GM18517 (cell line): Measurements from ENCODE around the gene PKN2.
"Not testable (repeated sequence)": the region's sequence is repeated elsewhere in the genome, so short reads cannot be mapped to it uniquely, and the experiment has no call there.

Experiments
- ATAC-seq: cut with Tn5 transposase; IDR thresholded peaks from one replicate; pipeline ENCODE4 v1.9.1; 2021; ENCODE audit warnings: mild to moderate bottlenecking, moderate library complexity; ENCODE audit not compliant: unreplicated experiment

PKN2 gene

GRCh38 chr1:88783145-88783544, 99.1 kb downstream of the PKN2 start:
- ATAC-seq = no peak

- ATAC-seq = no peak
Measured at GRCh38 chr1:88784551-88784950, 100.5 kb downstream of the PKN2 start.

- ATAC-seq = no peak
Measured at GRCh38 chr1:88787023-88787903, 103.2 kb downstream of the PKN2 start.

- ATAC-seq = no peak
Measured at GRCh38 chr1:88791192-88791591, 107.1 kb downstream of the PKN2 start.

- no peak for ATAC-seq
Measured at GRCh38 chr1:88799491-88799890, 115.4 kb downstream of the PKN2 start.

- no peak for ATAC-seq
Measured at GRCh38 chr1:88800382-88801051, 116.4 kb downstream of the PKN2 start.

GRCh38 chr1:88801575-88802208, 117.6 kb downstream of the PKN2 start:
- no peak for ATAC-seq

- ATAC-seq = no peak
Measured at GRCh38 chr1:88802404-88802803, 118.3 kb downstream of the PKN2 start.

GRCh38 chr1:88802950-88803349, 118.9 kb downstream of the PKN2 start:
- no peak for ATAC-seq

GRCh38 chr1:88803444-88803843, 119.4 kb downstream of the PKN2 start:
- no peak for ATAC-seq

GRCh38 chr1:88812366-88812765, 128.3 kb downstream of the PKN2 start:
- ATAC-seq = no peak

GRCh38 chr1:88813471-88813870, 129.4 kb downstream of the PKN2 start:
- ATAC-seq = no peak

GRCh38 chr1:88819642-88820041, 135.6 kb downstream of the PKN2 start:
- ATAC-seq = not testable (repeated sequence)

- no peak for ATAC-seq
Measured at GRCh38 chr1:88825721-88826120, 141.6 kb downstream of the PKN2 start.

GRCh38 chr1:88847643-88848042, 163.6 kb downstream of the PKN2 start:
- no peak for ATAC-seq

GRCh38 chr1:88851303-88852063, 167.4 kb downstream of the PKN2 start:
- ATAC-seq = no peak

GRCh38 chr1:88867743-88868521, 183.9 kb downstream of the PKN2 start:
- no peak for ATAC-seq

- not testable (repeated sequence) for ATAC-seq
Measured at GRCh38 chr1:88869644-88870043, 185.6 kb downstream of the PKN2 start.

- no peak for ATAC-seq
Measured at GRCh38 chr1:88873737-88874349, 189.8 kb downstream of the PKN2 start.

- no peak for ATAC-seq
Measured at GRCh38 chr1:88875595-88875994, 191.5 kb downstream of the PKN2 start.
